ENCODE data around the gene NKD1. TPM values are rescaled to one million over a fixed set of nuclear protein-coding genes. Genes with fewer than 3 reads are reported as not detected.

Gene NKD1
- total RNA-seq, 1 donor from 2014 or later, result 2.1 TPM

DNA sequence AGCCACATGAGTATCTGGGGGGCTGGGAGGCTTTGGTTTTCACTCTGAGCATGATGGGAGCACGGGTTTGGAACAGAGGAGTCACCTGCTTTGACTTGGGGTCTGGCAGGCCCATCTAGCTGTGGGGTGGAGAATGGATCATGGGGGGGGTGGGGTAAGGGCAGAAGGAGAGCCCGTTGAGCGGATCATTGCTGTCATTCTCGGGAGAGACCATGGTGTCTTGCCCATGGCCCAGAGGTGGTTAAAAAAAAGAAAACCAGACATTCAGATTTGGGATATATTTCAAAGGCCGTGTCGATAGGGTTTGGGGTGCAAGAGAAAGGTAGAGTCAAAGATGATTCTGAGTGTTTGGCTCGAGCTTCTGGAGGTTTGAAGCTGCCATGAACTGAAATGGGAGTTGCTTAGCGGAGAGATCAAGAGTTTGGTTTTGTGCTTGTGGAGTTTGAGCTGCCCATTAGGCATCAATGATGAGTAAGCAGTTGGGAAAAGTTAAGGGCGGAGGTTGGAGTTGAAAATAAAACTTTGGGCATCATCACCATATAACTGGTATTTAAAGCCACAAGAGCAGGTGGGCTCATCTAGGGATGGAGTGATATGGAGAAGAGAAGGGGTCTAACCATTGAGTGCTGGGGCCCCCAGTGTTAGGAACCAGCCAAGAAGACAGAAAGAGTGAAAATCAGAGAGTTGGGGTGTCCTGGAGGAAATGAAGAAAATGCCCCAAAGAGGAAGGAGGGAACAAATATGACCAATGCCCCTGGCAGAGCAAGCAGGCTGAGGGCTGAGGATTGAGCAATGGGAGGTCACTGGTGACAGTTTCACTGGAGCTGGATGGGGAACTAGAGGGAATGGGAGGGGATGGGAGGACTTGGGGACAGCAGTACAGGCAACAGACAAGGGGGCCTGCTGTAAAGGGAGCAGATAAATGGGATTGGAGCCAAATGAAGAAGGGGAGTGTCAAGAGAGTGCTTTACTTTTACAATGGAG is 147.1 kb downstream of the NKD1 start:
- Histone ChIP-seq H3K4me3 (ENCODE audit: low read length in 3 of 3) (no peak overlapping the region), H3K9ac (ENCODE audit: low read depth in 1 of 3, low read length in 3 of 3) (no peak overlapping the region), H3K9me3 (ENCODE audit: control insufficient read depth in 3 of 3, low read length in 3 of 3) (no peaks in the 10 kb centered on the region), H3K27me3 (ENCODE audit: control insufficient read depth in 3 of 3, insufficient read depth in 3 of 3, low read length in 3 of 3) (no peaks in the 10 kb centered on the region), H3K4me1 (ENCODE audit: control insufficient read depth in 3 of 3, insufficient read depth in 3 of 3, low read length in 3 of 3) (peaks cover 30 to 50% (median 42%) of the 10 kb centered on the region in 3 donors), H3K36me3 (ENCODE audit: control insufficient read depth in 3 of 3, insufficient read depth in 3 of 3, low read length in 3 of 3) (no peaks in the 10 kb centered on the region), H3K27ac (ENCODE audit: low read depth, low read length) (no peak overlapping the region)

DNA sequence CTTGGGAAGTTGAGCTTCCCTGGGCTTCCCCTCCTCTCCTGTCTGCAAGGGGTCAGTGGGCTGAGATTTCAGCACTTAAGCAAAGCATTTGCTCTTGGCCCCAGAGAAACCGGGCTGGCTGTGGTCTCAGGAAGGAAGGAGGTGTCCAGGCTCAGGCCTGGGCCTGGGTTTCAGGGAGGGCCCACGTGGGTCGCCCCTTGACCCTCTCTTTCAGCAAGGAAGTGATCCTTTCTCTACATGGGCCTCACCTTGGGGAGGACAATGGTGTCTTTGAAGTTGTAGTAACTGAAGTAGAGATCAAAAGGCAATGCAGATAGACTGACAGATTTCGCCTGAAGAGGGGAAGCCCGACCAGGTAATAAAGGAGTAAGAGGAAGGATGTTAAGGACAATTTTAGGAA is 147.9 kb downstream of the NKD1 start:
- H3K27me3 ChIP-seq (ENCODE audit: control insufficient read depth in 3 of 3, insufficient read depth in 3 of 3, low read length in 3 of 3), result no peaks in the 10 kb centered on the region
- no peak overlapping the region for H3K4me3 ChIP-seq (ENCODE audit: low read length in 3 of 3)
- H3K9me3 ChIP-seq (ENCODE audit: control insufficient read depth in 3 of 3, low read length in 3 of 3), result no peaks in the 10 kb centered on the region
- H3K9ac ChIP-seq (ENCODE audit: low read depth in 1 of 3, low read length in 3 of 3), result no peak overlapping the region
- peaks cover 30 to 52% (median 43%) of the 10 kb centered on the region in 3 donors for H3K4me1 ChIP-seq (ENCODE audit: control insufficient read depth in 3 of 3, insufficient read depth in 3 of 3, low read length in 3 of 3)
- no peak overlapping the region for H3K27ac ChIP-seq (ENCODE audit: low read depth, low read length)
- no peaks in the 10 kb centered on the region for H3K36me3 ChIP-seq (ENCODE audit: control insufficient read depth in 3 of 3, insufficient read depth in 3 of 3, low read length in 3 of 3)

DNA sequence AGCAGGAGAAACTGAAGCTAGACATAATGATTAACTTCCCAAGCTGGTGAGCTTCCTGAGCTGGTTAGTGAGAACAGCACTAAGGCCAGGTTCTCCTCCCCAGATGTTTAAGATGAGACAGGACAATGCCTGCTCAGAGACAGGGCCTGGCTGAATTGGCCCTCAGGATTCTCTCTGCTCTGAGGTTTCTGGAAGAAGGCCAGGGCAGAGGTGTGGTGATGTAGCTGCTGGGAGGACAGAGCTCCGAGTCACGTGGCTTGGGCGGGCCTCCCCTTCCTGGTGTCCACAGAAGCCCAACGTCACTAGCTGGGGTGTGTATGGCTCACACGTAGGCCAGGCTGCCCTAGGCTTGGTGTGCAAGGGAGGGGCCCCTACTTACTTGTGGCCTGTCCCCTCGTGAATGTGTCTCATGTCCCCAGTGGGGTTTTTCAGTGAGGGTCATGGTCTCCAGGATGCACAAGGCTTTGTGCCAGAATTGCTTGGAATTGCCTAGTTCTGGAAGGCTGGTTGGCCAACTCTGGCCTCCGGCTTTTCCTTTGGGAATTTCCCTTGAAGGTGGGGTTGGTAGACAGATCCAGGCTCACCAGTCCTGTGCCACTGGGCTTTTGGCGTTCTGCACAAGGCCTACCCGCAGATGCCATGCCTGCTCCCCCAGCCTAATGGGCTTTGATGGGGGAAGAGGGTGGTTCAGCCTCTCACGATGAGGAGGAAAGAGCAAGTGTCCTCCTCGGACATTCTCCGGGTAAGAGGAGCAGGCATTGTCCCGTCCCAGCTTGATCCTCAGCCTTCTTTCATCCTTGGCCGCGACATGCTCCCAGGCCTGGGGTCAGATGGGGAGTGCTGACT is 148.6 kb downstream of the NKD1 start:
- peak overlapping the region; percentile 60 for H3K27ac ChIP-seq (ENCODE audit: low read depth, low read length)

DNA sequence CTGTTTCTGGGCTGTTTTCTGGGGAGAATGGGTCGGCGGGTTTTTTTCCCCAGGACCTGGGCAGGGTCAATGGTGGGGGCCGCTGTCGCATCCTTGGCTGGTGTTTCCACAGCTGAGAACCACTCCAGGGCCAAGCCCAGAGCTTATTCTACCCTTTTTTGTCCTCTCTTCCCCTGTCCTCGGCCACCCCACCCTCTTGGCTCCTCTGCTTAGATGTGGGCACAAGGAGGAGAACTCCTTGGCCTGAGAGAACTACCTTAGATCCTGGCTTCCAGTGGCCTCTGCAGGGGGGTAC is 149.2 kb downstream of the NKD1 start:
- H3K27me3 ChIP-seq (ENCODE audit: control insufficient read depth in 3 of 3, insufficient read depth in 3 of 3, low read length in 3 of 3), result no peaks in the 10 kb centered on the region
- H3K9ac ChIP-seq (ENCODE audit: low read depth in 1 of 3, low read length in 3 of 3), result peak overlapping the region in 2 of 3 donors; percentile 66 to 87
- peaks cover 34 to 56% (median 45%) of the 10 kb centered on the region in 3 donors for H3K4me1 ChIP-seq (ENCODE audit: control insufficient read depth in 3 of 3, insufficient read depth in 3 of 3, low read length in 3 of 3)
- H3K4me3 ChIP-seq (ENCODE audit: low read length in 3 of 3), result peak overlapping the region in 2 of 3 donors; percentile 79 to 81
- H3K36me3 ChIP-seq (ENCODE audit: control insufficient read depth in 3 of 3, insufficient read depth in 3 of 3, low read length in 3 of 3), result no peaks in the 10 kb centered on the region
- peak overlapping the region; percentile 60 for H3K27ac ChIP-seq (ENCODE audit: low read depth, low read length)
- H3K9me3 ChIP-seq (ENCODE audit: control insufficient read depth in 3 of 3, low read length in 3 of 3), result no peaks in the 10 kb centered on the region

More for the DNA sequence above, 148.6 kb downstream of the NKD1 start:
- H3K4me3 ChIP-seq (ENCODE audit: low read length in 3 of 3), result peak overlapping the region in 2 of 3 donors; percentile 10 to 79
- no peaks in the 10 kb centered on the region for H3K36me3 ChIP-seq (ENCODE audit: control insufficient read depth in 3 of 3, insufficient read depth in 3 of 3, low read length in 3 of 3)
- H3K9me3 ChIP-seq (ENCODE audit: control insufficient read depth in 3 of 3, low read length in 3 of 3), result no peaks in the 10 kb centered on the region
- peaks cover 30 to 52% (median 43%) of the 10 kb centered on the region in 3 donors for H3K4me1 ChIP-seq (ENCODE audit: control insufficient read depth in 3 of 3, insufficient read depth in 3 of 3, low read length in 3 of 3)
- peak overlapping the region in 1 of 3 donors; percentile 87 for H3K9ac ChIP-seq (ENCODE audit: low read depth in 1 of 3, low read length in 3 of 3)
- H3K27me3 ChIP-seq (ENCODE audit: control insufficient read depth in 3 of 3, insufficient read depth in 3 of 3, low read length in 3 of 3), result no peaks in the 10 kb centered on the region

DNA sequence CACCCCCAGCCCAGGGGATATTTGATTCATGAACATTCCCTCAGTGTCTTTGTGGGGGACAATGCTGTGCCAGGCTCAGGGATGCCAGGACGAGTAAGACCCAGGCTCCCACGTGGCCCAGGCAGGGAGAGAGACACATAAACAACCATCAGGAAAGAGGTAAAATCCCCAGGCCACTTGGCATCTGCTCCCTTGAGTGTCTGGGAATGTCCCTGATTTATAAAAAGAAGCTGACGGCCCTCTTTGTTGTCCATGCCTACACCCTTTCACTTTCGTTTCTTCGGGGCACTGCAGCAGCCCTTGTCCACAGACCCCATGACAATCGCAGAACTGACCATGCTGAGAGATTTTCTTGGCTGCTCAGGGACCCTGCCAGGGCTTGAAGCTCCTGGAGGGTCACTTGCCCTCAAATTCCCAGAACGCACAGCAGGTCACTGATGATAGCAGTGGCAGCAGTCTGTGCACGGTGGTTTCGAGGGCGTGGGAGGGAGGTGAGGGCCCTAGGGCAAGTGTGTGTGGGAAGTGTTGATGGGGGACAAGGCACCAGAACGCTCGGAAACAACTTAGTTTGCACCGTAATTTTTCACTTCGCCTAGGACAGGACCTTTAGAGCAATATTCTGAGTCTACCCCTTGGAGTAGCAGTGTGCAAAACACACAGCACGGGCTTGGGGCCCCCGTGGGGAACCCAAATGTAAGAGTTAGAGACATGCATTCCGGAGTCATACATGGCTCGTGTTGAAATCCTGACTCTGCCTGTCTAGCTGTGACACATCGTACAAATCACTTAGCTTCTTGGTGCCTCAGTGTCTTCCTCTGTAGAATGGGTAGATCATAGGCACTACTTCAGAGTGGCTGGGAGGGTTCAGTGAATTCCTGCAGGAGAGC is 149.9 kb downstream of the NKD1 start:
- Histone ChIP-seq H3K4me1 (ENCODE audit: control insufficient read depth in 3 of 3, insufficient read depth in 3 of 3, low read length in 3 of 3) (peaks cover 33 to 53% (median 53%) of the 10 kb centered on the region in 3 donors), H3K9ac (ENCODE audit: low read depth in 1 of 3, low read length in 3 of 3) (peak overlapping the region; percentile 66 to 87 (median 83)), H3K9me3 (ENCODE audit: control insufficient read depth in 3 of 3, low read length in 3 of 3) (no peaks in the 10 kb centered on the region), H3K36me3 (ENCODE audit: control insufficient read depth in 3 of 3, insufficient read depth in 3 of 3, low read length in 3 of 3) (no peaks in the 10 kb centered on the region), H3K27me3 (ENCODE audit: control insufficient read depth in 3 of 3, insufficient read depth in 3 of 3, low read length in 3 of 3) (no peaks in the 10 kb centered on the region), H3K27ac (ENCODE audit: low read depth, low read length) (peak overlapping the region; percentile 60), H3K4me3 (ENCODE audit: low read length in 3 of 3) (peak overlapping the region; percentile 74 to 81 (median 79))

Other genes with a start within 250 kb of the NKD1 start
- gene BRD7, start 179.4 kb upstream of the NKD1 start, total RNA-seq, result 32.9 TPM
- gene SNX20, start 132.9 kb downstream of the NKD1 start, total RNA-seq, result 1.0 TPM
- 0.52 TPM for gene NOD2, start 145.2 kb downstream of the NKD1 start, total RNA-seq
- 32.4 TPM for gene CYLD, start 193.7 kb downstream of the NKD1 start, total RNA-seq

Data from skeletal muscle tissue (tissue), 4 donors.